ENCODE results near the gene C1orf167.

The C1orf167 gene

DNA sequence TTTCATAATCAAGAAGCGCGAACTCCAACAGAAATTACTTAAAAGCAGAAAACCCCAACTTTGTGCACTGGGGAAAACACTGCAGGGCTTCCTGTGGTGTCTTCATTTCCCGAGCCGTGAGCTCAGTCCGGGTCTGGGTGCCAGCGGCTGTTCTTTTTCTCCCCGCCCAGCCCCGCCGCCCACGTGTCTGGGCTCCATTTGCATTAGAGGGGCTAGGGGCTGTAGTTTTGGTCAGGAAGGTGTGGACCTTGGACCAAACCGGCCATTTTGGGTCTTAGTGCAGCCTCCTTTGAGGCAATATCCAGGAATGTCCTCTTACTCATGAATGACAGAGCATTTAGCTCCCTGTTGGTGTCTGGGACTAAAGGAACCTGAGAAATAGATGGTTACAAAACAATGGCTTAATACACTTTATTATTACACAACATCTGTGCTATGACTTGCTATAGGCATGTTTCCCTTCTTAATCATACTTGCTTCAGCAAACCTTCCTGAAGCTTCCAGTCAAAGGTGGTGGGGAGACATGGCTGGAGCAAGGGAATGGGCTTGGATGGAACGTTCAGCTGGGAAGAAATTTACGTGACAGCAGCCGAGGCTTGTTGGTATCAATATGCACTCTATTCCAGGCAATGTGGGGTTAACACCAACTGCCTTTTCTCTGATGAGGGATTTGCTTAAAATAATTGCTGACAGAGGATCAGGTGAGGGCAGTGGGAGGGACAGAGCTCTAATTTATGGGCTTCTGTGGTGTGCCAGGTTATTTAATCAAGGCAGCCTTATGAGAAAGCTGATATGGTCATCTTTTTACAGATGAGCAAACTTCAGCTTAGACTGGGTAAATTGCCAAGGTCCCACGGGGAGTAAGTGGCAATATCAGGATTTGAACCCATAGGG is 25.0 kb upstream of the C1orf167 start:
- DNase-seq: peak; percentile 60

DNA sequence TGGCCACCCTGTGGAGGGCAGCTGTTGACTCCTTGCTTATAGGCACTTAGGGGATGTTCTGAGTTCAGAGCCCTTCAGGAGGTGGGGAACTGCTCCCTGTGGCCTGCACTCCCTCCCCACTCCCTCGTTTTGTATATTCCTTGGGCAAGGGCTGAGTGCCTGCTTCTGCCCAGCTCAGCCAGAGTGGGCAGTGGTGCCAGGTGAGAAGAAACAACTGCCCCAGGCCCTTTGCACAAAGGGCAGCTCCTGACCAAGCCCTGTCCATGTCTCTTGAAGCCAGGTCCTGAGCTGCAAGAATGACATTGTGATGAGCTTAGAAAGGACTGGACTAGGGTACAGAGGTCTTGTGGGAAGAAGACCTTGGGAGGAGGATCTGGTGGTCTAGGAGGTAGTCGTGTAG is 23.9 kb upstream of the C1orf167 start:
- DNase-seq: no peak

DNA sequence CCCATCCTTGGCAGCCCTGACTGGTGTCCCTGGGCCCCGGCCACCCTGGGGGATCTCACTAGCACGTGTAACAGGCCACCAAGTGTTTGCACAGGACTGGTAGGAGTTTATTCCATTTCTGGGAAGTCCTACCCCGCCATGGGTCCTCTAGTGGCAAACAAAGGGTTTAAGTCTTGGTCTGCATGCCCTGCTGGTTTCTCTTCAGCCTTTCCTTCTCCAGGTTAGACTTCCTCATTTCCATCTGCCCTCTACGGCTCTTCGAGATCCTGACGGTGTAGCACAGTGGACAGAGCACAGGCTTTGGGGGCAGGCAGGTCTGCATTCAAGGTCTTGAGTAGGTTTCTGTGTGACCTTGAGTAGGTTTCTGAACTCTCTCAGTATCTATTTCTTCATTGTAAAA is 23.2 kb upstream of the C1orf167 start:
- no peak for DNase-seq

DNA sequence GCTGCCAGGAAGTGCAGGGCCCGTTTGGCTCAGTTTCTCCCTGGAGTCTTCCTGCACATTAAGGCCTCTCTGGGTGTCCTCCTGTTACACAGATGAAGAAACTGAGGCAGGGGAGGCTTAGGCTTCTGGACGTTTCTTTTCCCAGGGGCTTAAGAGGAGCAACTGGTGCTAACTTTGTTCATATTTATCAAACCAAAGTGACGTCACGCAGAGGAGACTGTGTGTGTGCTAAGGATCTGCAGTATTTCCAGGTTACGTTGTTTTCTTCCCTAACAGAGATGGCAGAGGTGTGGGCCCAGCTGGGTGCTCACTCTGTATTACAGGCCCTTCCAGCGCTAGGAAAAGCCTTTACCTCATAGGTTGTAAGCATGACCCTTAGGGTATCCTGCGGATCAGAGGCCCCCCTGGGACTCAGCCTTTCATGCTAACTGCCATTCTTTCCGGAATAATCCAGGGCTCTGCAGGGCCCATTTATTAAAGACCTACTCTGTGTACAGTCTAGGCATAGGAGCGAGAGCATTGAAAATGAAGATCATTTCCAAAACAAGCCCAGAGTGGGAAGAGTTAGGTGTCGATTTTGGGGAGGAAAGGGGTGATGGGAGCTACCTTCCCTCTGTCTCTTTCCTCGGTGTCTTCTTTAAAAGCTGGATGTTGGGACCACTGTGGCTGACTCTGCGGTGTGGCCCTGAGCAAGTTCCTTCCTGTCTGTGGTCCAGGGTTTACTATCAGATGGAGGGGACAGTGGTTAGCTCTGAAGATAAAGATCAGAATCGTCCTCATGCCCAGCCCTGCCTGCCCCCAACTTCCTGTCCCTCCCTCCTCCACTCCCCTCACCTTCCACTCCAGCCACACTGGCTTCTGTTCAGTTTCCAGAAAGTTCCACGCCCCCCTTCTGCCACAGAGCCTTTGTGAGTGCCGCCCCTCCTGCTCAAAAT is 21.5 kb upstream of the C1orf167 start:
- DNase-seq: no peak

DNA sequence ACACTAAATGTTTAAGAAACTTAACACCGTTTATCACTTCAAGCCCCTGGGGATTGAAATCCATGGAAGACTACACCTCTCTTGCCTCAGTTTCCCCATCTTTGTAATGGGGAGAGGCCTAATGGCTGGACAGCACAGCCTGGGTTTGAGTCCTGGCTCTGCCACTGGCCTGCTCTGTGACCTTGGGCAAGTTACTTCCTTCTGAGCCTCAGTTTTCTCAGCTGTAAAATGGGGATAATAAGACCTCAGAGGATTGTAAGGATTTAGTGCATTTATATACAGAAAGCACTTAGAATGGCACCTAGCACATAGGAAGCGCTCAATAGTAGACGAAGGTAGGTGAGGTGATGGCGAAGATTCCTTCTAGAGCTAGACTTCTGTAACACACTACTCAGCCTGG is 20.5 kb upstream of the C1orf167 start:
- DNase-seq: no peak

DNA sequence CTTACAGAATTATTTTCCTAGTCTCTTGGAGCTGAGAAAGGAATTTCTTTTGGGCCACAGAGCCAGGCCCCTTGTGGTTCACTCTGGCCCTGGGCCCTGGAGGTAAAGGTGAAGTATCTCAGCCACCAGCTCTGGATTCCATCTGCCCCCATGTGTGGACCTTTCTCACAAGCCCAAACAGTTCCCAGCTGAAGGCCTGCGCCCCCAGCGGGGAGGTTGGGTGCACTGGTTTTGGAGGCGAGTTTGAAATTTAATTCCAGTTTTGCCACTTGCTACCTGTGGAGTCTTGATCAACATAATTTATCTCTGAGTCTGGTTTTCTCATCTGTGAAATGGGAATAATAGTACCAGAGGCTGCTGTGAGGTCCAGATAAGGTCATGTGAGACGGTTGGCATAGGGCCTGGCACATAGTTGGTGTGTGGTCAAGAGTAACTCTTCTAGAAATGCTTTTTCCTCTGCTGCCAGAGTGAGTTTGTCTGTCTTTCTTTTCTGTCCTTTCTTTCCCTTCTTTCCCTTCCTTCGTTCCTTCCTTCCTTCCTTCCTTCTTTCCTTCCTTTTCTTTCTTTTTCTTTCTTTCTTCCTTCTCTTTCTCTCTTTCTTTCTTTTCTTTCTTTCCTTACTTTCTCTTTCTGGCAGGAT is 20.0 kb upstream of the C1orf167 start:
- no peak for DNase-seq

DNA sequence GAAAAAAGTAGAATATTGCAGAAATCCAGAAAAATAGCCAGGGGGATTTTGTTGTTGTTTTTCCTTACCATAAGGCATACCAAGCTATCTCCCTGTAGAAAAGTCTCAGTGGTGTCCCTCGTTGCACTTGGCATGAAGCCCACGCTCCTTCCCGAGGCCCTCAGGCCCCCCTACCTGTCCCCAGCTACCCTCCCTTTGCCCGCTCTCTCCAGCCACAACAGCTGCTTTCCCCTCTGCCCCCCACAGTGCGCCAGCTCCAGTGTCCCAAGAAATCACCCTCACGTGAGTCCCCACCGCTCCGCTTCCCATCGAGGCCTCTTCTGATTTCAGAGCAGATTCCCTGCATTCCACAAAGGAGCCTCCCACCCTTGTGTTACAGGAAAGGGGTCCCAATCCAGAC is 17.7 kb upstream of the C1orf167 start:
- no peak for DNase-seq

DNA sequence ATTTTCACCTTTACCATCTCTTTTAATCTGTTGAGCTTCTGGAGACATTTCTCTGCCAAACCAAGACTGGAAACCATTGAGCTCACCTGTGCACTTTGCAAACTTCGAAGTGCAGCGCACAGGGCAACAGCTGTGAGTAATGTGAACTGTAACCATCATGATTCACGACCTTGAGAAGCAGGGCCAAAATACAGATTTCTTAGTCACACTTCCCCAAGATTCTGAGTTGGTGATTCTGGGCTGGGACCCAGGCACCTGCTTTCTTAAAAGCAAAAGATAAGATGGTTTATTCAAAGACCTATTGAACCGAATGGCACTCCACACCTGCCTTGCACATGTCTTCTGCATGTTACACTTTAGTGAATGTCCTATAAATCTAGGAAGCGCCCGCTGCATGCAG is 15.9 kb upstream of the C1orf167 start:
- DNase-seq: no peak

DNA sequence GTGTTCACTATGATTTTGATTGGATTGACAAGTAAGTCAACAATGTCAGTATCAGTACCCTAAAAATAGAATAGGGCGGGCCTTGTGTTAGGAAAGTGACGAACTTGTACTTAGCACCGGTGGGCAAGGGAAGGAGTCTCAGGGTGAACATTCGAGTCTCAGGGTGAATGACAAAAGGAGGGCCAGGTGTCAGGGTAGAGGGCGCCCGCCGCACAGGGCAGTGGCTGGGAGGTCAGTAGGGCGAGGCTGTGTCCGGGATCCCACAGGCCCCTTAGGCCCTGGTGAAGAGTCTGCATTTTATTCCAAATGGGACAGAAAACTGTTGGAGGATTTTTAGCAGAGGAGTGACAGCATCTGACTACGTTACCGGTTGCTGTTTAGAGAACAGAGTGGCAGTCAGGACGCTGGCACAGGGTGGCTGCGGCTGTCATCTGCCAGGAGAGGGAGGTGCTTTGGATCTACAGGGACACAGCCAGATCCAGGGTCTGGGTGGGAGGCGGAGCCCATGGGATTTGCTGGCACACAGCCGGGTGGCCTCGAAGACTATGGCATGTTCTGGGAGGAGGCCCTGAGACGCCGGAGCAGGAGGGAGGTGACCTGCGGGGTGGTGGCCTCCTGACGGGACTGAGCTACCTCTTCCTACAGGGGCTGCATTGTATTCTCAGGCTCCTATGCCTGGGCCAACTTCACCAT is 15.1 kb upstream of the C1orf167 start:
- no peak for DNase-seq

DNA sequence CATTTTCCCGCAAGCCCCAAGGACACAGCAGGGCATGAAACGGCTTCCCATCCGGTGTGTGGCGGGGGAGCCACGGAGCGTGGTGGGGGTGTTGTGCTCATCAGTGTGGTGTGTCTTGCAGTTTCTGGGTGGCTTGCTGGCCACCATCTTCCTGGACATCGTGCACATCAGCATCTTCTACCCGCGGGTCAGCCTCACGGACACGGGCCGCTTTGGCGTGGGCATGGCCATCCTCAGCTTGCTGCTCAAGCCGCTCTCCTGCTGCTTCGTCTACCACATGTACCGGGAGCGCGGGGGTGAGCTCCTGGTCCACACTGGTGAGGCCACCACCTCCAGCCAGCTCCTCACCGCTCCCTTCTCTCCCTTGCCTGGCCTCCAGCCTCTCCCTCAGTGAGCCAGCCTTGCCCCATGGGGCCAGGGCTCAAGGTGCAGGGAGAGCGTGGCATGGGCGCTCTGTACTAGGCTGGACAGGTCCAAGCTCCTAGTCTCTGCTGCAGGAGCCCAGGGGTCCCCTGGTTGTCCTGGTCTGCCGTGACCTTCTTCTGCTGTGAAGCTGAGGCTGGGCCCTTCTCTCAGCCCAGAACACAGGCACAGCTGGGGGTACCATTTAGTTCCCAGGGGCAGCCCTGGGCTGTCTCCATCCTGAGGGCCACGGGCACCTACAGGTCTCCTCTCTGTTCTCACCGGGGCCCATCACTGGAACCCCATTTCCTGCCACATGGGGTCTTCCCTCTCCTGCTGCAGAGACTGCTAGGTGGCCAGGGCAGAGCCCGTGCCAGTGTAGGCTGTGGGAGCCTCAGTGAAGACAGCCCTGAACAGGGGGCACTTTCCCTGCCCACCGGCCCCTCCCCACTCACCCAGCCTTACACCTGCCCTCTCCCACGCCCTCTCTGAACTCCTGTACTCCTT is 13.4 kb upstream of the C1orf167 start:
- no peak for DNase-seq

DNA sequence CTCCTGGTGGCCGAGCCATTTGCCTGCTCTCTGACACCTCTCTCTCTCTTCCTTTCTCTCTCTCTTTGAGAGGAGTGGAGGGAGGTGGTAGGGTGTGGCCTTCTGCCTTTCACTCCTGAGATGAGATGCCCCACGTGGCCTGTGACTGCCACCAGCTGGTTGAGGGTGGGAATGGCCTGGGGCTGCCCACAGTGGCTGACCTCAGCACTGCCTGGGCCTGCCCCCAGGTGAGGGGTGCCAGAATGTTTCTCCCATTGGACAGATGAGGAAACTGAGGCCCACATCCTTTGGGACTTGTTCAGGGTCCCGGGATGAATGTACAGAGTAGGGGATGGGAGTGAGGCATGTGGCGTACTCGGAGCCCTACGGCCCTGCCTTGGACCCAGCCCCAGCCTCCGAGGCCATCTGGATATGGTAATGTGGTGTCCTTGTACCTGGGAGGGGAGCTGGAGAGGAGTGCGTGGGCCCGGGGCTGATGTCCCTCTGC is 12.7 kb upstream of the C1orf167 start:
- peak; percentile 83 for DNase-seq

DNA sequence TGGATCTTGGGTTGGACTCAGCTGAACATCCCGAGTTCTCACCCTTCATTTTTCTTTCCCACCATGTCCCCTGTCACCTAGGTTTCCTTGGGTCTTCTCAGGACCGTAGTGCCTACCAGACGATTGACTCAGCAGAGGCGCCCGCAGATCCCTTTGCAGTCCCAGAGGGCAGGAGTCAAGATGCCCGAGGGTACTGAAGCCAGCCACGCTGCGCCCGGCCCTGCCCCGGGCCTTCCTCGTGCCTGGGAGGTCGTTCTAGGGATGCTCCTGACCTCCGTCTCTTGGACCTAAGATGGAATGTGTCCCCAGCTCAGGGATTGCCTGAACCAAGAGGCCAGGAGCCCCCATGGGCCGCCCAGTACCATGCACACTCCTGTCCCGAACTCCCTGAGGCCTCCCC is 12.0 kb upstream of the C1orf167 start:
- DNase-seq: no peak

DNA sequence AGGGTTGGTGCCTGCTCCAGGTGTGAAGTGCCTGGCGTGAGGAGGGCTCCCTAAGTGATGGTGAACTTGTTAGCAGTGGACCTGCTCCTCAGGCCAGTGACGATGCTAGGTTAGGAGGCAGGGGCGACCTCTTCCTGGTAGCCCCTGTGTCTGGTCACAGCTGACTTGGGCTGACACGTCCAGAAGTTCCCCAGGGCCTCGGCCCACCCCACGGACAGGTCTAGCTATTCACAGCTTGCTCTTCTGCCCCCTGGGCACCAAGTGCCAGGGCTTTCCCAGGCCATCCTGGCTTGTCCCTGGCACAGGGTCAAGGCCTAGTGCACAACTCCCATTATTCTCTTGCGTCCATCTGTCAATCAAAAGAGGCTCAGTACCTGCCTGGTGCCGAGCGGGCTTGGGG is 10.9 kb upstream of the C1orf167 start:
- no peak for DNase-seq

DNA sequence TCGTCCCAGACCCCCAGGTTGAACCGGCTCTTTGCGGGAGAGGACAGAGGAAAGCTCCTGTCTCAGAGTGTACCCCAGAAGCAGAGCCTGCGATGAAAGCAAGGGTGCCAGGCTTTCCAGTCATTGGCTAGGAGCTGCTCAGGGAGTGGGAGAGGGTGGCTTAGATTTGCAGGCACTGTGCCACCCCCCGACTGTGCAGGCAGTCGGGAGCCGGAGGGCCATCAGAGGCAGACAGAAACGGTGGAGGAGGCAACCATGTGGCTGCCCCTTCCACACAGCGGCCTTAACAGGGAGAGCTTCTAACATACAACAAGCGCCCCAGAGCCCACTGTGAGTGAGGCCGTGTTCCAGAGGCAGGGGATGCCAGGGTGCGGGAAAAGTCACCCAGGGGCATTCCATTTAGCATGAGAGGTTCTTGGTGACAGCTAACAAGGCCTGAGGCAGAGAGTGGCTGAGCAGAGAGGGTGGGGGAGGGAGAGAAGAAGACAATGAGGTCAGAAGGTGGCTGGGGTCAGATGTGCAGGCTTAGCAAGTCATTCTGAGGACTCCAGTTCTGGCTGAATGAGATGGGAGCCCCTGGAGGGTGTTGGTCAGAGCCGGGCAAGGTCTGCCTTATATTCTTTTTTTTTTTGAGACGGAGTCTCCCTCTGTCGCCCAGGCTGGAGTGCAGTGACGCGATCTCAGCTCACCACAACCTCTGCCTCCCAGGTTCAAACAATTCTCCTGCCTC is 9.5 kb upstream of the C1orf167 start:
- no peak for DNase-seq

DNA sequence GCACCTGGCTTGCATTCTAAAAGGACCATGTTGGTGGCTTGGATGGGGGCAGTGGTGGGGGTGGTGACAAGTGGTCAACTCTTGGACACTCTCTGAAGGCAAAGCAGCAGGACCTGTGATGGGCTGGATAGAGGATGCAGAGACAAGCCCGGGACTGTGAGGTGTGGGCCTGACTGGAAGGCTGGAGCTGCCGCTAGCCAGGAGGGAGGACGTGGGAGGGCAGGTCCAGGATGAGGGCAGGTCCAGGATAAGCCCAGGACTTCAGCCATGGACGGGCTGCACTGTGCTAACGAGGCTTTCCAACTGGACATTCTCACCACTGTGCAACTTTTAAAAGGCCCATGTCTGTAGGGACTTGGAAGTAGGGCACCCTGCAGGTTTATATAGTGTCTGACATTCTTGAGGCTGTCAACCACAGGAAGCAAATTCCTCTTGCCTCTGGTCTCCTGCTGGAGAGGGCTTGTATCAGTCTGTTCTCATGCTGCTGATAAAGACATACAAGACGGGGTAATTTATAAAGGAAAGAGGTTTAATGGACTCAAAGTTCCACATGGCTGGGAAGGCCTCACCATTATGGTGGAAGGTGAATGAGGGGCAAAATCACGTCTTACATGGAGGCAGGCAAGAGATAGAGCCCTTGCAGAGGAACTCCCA is 8.3 kb upstream of the C1orf167 start:
- DNase-seq: no peak

DNA sequence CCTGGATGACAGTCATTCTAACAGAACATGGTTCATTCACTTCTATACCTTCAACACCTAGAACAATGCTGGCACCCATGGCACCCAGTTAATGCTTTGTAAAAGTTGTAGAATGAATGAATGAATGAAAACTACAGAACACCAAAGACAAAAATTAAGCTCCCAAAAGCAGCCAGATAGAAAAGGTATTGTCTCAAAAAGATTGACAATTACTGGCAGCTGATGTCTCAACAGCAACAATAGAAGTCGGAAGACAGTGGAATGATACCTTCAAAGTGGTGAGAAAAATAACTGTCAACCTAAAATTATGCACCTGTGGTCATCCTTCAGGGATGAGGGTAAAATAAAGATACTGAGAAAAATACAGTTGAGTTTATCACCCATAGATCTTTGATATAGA is 4.9 kb upstream of the C1orf167 start:
- no peak for DNase-seq

DNA sequence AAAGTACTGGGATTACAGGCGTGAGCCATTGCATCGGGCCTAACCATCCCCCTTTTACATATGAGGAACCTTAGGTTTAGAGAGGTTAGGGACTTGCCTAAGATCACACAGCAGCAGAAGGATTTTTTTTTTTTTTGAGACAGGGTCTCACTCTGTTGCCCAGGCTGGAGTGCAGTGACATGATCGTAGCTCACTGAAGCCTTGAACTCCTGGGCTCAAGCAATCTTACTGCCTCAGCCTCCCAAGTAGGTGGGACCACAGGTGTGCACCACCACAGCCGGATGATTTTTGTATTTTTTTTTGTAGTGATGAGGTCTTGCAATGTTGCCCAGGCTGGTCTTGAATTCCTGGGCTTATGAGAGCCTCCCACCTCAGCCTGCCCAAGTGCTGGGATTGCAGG is 2.2 kb upstream of the C1orf167 start:
- no peak for DNase-seq

DNA sequence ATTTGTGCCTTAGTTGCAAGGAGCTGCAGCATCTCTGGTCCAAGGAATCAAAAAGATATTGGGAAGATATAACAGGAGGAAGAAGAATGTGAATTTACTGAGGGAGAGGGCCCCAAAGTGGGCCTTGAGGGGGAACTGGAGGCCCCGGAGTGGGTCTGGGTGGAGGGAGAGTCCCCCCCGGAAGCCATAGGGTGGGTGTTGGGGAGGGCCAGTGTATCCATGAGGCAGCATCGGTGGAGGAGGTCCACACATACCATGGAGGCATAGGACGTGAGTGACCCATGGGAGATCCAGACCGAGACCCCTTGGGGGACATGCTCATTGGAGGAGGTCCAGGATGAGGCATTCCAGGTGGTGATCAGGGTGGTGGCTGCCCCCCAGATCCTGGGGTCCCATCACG is 708 bp upstream of the C1orf167 start:
- DNase-seq: no peak

DNA sequence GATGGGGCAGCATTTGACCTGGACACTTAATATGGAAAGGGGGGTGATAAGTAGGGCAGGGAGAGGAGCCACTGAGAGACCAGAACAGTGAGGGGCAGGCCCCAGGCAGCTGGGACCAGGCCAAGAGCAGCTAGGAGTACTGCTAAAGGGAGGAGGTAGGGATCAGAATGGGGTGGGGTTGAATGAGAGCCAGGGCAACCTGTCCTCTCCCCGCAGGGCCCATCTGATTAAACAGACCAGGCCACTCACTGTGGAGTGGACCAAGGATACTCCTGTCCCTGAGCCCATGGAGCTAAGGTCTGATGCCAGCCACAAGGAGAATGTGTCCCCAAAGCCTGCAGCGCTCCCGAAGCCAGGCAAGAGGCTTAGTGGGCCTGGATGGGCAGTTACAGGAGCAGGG is 2.1 kb downstream of the C1orf167 start:
- DNase-seq: peak; percentile 20

DNA sequence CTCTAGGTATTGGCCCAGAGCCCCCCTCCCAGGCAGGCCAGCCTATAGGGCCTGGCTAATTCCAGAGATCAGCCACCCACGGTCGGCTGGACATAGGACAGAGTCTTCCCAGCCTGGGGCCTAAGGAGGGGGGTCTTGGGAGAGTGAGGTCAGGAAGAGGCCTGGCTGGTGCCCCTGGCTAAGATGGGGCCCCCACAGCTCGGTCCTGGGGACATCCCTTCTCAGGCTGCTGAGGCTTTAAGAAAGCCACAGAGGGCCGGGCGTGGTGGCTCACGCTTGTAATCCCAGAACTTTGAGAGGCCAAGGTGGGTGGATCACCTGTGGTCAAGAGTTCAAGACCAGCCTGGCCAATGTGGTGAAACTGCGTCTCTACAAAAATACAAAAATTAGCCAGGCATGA is 2.5 kb downstream of the C1orf167 start:
- no peak for DNase-seq
